Glutamatergic neuron (in vitro differentiated cells): Measurements from ENCODE around the gene POLRMT. TPM values are rescaled to one million over a fixed set of nuclear protein-coding genes. Genes with fewer than 3 reads are reported as not detected.

Experiments used
- total RNA-seq: library from RNA; stranded (reverse); fragmentation: NEBNext Ultra II Directional; extraction: Animal tissue kit (Norgen Biotek cat#: 25700); gene quantifications from one replicate; pipeline ENCODE4 v1.2.1, GENCODE V29; 2021; ENCODE audit not compliant: unreplicated experiment

Gene POLRMT
- total RNA-seq, 1 donor from 2014 or later = 79.9 TPM

Other genes with a start within 250 kb of the POLRMT start
- gene C2CD4C, start 224.4 kb downstream of the POLRMT start, total RNA-seq = 9.6 TPM
- gene SHC2, start 172.5 kb downstream of the POLRMT start, total RNA-seq = 343 TPM
- gene MADCAM1, start 137.1 kb downstream of the POLRMT start, total RNA-seq = 1.7 TPM
- gene TPGS1, start 126.0 kb downstream of the POLRMT start, total RNA-seq = 20.0 TPM
- gene CDC34, start 101.8 kb downstream of the POLRMT start, total RNA-seq = 136 TPM
- gene GZMM, start 89.5 kb downstream of the POLRMT start, total RNA-seq = 0.47 TPM
- gene BSG, start 60.9 kb downstream of the POLRMT start, total RNA-seq = 470 TPM
- 33.2 TPM for gene HCN2, start 43.7 kb downstream of the POLRMT start, total RNA-seq
- gene FGF22, start 6.3 kb upstream of the POLRMT start, total RNA-seq = 1.5 TPM
- 51.7 TPM for gene RNF126, start 29.7 kb upstream of the POLRMT start, total RNA-seq
- 10.7 TPM for gene FSTL3, start 42.9 kb upstream of the POLRMT start, total RNA-seq
- 0.78 TPM for gene PRSS57, start 61.9 kb upstream of the POLRMT start, total RNA-seq
- 349 TPM for gene PALM, start 75.4 kb upstream of the POLRMT start, total RNA-seq
- 1.1 TPM for gene MISP, start 117.6 kb upstream of the POLRMT start, total RNA-seq
- 244 TPM for gene PTBP1, start 163.9 kb upstream of the POLRMT start, total RNA-seq
- gene PLPPR3, start 188.4 kb upstream of the POLRMT start, total RNA-seq = 392 TPM
- 2.2 TPM for gene AZU1, start 194.3 kb upstream of the POLRMT start, total RNA-seq
- gene PRTN3, start 207.5 kb upstream of the POLRMT start, total RNA-seq = not detected
- gene ELANE, start 218.8 kb upstream of the POLRMT start, total RNA-seq = not detected
- not detected for gene CFD, start 226.1 kb upstream of the POLRMT start, total RNA-seq